Sigmoid colon (tissue), 4 donors: ENCODE data around the gene TTC33.

Source experiments
- EP300 ChIP-seq, 4 donors: sonication (generic); formaldehyde crosslinking; IDR thresholded peaks; one replicate each; pipeline ENCODE4 v1.6.1; 2017; ENCODE audit warnings: antibody characterized with exemption in 4 of 4
- POLR2A ChIP-seq, 2 donors: fragments of 450-650 bp; IDR thresholded peaks; one replicate each; pipeline ENCODE4 v1.6.1; 2016; ENCODE audit warnings: antibody characterized with exemption in 2 of 2, mild to moderate bottlenecking in 2 of 2, moderate library complexity in 2 of 2
- POLR2AphosphoS5 ChIP-seq, 4 donors: sonication (generic); formaldehyde crosslinking; IDR thresholded peaks; one replicate each; pipeline ENCODE4 v1.6.1; 2017; ENCODE audit warnings: antibody characterized with exemption in 4 of 4
- TF ChIP-seq, protein P1 (sequence below), 4 experiments: fragments of 450-650 bp in 3 of 4; fragments of 200-600 bp in 1 of 4; IDR thresholded peaks; one replicate each; pipeline ENCODE4 v1.5.1; 2016 to 2019; ENCODE audit warnings: antibody characterized with exemption in 4 of 4, mild to moderate bottlenecking in 3 of 4, moderate library complexity in 2 of 4

DNA sequence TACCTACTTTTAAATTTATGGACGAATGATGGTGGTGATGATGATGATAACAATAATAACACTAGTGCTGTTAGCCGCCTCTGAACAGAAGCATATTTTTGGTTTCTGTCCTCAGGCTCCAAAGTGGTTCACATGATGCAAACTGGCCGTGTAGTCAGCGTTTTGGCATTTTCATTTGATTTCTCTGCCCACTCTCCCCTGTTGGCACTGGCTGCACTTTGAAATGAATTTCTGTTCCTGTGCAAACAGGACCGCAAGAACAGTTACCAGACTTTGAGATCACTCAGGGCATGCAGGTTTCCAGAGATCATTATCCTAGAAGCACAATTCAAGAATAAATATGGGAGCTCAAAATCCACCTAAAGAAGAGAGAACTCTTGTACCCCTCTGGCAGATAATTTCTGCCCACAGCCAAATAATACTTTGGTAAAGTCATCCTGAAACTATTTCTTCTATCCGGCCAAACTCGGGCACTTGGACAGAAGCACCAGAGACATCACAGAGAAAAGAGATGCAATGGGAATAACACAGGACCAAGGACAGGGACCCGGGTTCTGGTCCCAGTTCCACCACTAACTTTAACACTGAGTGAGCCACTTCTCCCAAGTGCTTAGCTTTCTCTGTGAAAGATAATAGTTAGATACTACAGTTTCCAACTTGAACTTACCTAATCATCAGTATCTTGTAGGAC, 277.8 kb downstream of the TTC33 start:
- TF ChIP-seq, protein P1, sequence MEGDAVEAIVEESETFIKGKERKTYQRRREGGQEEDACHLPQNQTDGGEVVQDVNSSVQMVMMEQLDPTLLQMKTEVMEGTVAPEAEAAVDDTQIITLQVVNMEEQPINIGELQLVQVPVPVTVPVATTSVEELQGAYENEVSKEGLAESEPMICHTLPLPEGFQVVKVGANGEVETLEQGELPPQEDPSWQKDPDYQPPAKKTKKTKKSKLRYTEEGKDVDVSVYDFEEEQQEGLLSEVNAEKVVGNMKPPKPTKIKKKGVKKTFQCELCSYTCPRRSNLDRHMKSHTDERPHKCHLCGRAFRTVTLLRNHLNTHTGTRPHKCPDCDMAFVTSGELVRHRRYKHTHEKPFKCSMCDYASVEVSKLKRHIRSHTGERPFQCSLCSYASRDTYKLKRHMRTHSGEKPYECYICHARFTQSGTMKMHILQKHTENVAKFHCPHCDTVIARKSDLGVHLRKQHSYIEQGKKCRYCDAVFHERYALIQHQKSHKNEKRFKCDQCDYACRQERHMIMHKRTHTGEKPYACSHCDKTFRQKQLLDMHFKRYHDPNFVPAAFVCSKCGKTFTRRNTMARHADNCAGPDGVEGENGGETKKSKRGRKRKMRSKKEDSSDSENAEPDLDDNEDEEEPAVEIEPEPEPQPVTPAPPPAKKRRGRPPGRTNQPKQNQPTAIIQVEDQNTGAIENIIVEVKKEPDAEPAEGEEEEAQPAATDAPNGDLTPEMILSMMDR (IDR thresholded peaks at IDR 0.05): no peak
- TF ChIP-seq POLR2A (IDR thresholded peaks at IDR 0.05) (no peak), EP300 (IDR thresholded peaks at IDR 0.05) (peak in 1 of 4 donors; percentile 46), POLR2AphosphoS5 (IDR thresholded peaks at IDR 0.05) (peak in 3 of 4 donors; percentile 34 to 52 (median 51))
